Caco-2 (cell line): ENCODE data around the gene IRX2. TPM values are rescaled to one million over a fixed set of nuclear protein-coding genes. Genes with fewer than 3 reads are reported as not detected.

Source experiments
- BruUV-seq: library from RNA; stranded (reverse); fragments of 400-500 nt; replicated peaks from 2 replicates; lab custom pipeline; 2021; lab: Mats Ljungman, UMichigan
- CTCF ChIA-PET: fragments of 300-600 bp; sonication (Branson Sonifier 250); formaldehyde crosslinking; loops from one replicate; lab custom pipeline; 2022; ENCODE audit warnings: antibody characterized with exemption; lab: Charles Lee
- POLR2A ChIA-PET: fragments of 300-600 bp; sonication (Branson Sonifier 250); formaldehyde crosslinking; loops from one replicate; lab custom pipeline; 2022; ENCODE audit warnings: antibody characterized with exemption; lab: Charles Lee
- DNase-seq, 2 experiments: peaks; one replicate each; pipeline versions ENCODE4 v3.0.0 to v3.0.0-alpha.2; 2020 to 2022
- H3K27me3 ChIP-seq: replicated peaks from 2 replicates; pipeline ENCODE4 v1.6.0; 2011; ENCODE audit warnings: low read length; ENCODE audit not compliant: control insufficient read depth, insufficient read depth
- H3K36me3 ChIP-seq: 2 replicates; pipeline ENCODE4 v1.5.1; 2011; ENCODE audit warnings: low read length; ENCODE audit not compliant: control insufficient read depth, insufficient read depth
- H3K4me1 ChIP-seq: fragments of 250-450 bp; sonication (Bioruptor Pico); 2 replicates; pipeline ENCODE4 v1.5.1; 2020; ENCODE audit warnings: mild to moderate bottlenecking
- H3K4me3 ChIP-seq: 2 replicates; pipeline ENCODE4 v1.5.1; 2011; ENCODE audit warnings: low read depth, mild to moderate bottlenecking, control low read depth, low read length
- H3K9me3 ChIP-seq: fragments of 250-450 bp; sonication (Bioruptor Pico); 2 replicates; pipeline ENCODE4 v1.5.1; 2020; ENCODE audit warnings: mild to moderate bottlenecking, moderate library complexity
- H3K27ac Mint-ChIP-seq: one replicate; pipeline ENCODE4 v1.8.0; 2022; ENCODE audit warnings: mixed read lengths; ENCODE audit not compliant: unreplicated experiment
- H3K27me3 Mint-ChIP-seq: one replicate; pipeline ENCODE4 v1.8.0; 2022; ENCODE audit warnings: mixed read lengths; ENCODE audit not compliant: insufficient read depth, unreplicated experiment
- H3K36me3 Mint-ChIP-seq: one replicate; pipeline ENCODE4 v1.8.0; 2022; ENCODE audit warnings: mild to moderate bottlenecking, mixed read lengths; ENCODE audit not compliant: insufficient read depth, unreplicated experiment
- H3K4me1 Mint-ChIP-seq: one replicate; pipeline ENCODE4 v1.8.0; 2022; ENCODE audit warnings: low read depth, mixed read lengths; ENCODE audit not compliant: unreplicated experiment
- H3K4me3 Mint-ChIP-seq: one replicate; pipeline ENCODE4 v1.8.0; 2022; ENCODE audit warnings: mild to moderate bottlenecking, moderate library complexity, mixed read lengths; ENCODE audit not compliant: unreplicated experiment
- H3K9me3 Mint-ChIP-seq: one replicate; pipeline ENCODE4 v1.8.0; 2022; ENCODE audit warnings: mixed read lengths; ENCODE audit not compliant: unreplicated experiment
- intact Hi-C: fragments of 100-400 bp; cut with micrococcal nuclease; formaldehyde crosslinking; loops from one replicate; pipeline ENCODE4 v1.10.0; 2022; ENCODE audit not compliant: unreplicated experiment
- total RNA-seq: library from RNA; stranded (reverse); gene quantifications from 2 replicates; pipeline ENCODE4 v1.2.3, GENCODE V29; 2022
- TF ChIP-seq, protein P1 (sequence below), 2 experiments: fragments of 200-600 bp in 1 of 2; IDR thresholded peaks; 1 replicate in 1 of 2; 2 replicates in 1 of 2; pipeline versions ENCODE4 v1.5.1 to v1.8.0; 2011 to 2022; ENCODE audit warnings: antibody characterized with exemption in 1 of 2, control low read depth in 1 of 2, inconsistent platforms in 1 of 2, low read depth in 1 of 2, low read length in 1 of 2, mild to moderate bottlenecking in 1 of 2, moderate library complexity in 1 of 2; ENCODE audit not compliant: insufficient read depth in 1 of 2, severe bottlenecking in 1 of 2, unreplicated experiment in 1 of 2

Gene IRX2
- total RNA-seq, 1 experiment from 2014 or later = 44.1 TPM

DNA sequence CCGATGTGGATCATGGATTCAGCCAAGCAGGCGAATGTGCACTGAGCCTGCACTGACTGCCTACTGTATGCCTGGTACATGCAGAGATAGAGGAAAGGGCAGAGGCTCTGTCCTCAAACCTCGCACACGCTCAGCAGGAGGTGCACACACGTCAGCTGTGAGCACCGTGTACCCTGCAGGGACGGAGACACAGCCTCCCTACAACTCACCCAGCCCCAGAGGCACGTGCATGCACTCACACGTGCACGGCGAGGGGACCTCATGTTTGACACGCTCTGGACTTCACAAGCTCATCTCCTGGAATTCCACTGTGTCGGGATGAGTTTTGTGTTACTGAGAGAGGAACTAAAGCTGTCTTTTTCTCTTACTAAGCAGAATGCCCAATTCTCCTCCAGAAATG, 48.4 kb downstream of the IRX2 start:
- Mint-ChIP-seq H3K4me3 (no peak overlapping the region), H3K27me3 (peaks cover 15% of the 10 kb centered on the region), H3K4me1 (no peaks in the 10 kb centered on the region), H3K36me3 (peaks cover 4% of the 10 kb centered on the region), H3K27ac (no peak overlapping the region), H3K9me3 (no peaks in the 10 kb centered on the region)
- ChIA-PET POLR2A (no interaction called here), CTCF (no interaction called here)
- DNase-seq = no peak
- Histone ChIP-seq H3K4me3 (no peak overlapping the region), H3K4me1 (no peaks in the 10 kb centered on the region), H3K36me3 (no peaks in the 10 kb centered on the region), H3K27me3 (no peaks in the 10 kb centered on the region), H3K9me3 (no peaks in the 10 kb centered on the region)
- TF ChIP-seq, protein P1, sequence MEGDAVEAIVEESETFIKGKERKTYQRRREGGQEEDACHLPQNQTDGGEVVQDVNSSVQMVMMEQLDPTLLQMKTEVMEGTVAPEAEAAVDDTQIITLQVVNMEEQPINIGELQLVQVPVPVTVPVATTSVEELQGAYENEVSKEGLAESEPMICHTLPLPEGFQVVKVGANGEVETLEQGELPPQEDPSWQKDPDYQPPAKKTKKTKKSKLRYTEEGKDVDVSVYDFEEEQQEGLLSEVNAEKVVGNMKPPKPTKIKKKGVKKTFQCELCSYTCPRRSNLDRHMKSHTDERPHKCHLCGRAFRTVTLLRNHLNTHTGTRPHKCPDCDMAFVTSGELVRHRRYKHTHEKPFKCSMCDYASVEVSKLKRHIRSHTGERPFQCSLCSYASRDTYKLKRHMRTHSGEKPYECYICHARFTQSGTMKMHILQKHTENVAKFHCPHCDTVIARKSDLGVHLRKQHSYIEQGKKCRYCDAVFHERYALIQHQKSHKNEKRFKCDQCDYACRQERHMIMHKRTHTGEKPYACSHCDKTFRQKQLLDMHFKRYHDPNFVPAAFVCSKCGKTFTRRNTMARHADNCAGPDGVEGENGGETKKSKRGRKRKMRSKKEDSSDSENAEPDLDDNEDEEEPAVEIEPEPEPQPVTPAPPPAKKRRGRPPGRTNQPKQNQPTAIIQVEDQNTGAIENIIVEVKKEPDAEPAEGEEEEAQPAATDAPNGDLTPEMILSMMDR (IDR thresholded peaks at IDR 0.05; ENCODE audit: insufficient read depth in 1 of 2, low read depth in 1 of 2, low read length in 1 of 2, severe bottlenecking in 1 of 2, unreplicated experiment in 1 of 2) = no peak
- BruUV-seq = no TSS peak
- intact Hi-C loops = no loop called here

DNA sequence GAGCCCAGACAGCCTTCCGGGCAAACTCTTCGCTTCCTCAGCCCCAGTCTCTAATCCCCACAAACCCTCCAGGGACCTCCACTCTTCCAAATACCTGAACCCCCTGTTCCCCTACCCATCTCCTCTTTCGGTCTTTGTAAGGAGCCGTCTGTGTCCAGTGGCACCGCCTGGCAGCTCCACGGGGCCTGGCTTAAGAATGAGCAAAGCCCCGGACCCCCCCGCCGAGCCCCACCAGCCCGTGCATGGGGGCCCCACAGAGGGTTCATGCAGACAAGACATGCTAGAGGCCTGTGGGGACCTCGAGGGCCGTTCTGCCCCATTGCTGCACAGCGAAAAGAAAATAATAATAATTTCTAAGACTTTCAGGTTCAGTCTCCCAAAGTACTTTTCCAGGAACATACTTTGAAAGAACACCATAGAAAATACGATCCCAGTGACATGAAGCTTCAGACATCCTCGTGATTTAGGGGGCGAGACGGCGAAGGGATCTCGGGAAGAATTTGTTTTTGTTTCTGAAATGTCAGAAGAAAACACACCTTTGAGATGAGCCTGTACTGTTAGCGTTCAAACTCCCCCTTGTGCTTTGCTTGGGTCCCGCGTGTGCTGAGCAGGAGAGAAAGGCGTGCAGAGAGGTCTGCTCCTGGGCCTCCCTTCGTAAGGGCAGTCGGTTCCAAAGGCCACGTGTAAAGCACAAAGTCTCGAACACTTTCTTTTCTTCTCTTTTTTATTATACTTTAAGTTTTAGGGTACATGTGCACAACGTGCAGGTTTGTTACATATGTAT, 49.2 kb downstream of the IRX2 start:
- Histone ChIP-seq H3K4me3 (no peak overlapping the region), H3K27me3 (no peaks in the 10 kb centered on the region), H3K36me3 (no peaks in the 10 kb centered on the region), H3K9me3 (no peaks in the 10 kb centered on the region), H3K4me1 (no peaks in the 10 kb centered on the region)
- no peak for DNase-seq
- H3K4me1 Mint-ChIP-seq = no peaks in the 10 kb centered on the region
- intact Hi-C loops = no loop called here
- ChIA-PET CTCF (interaction anchor here (1.0 kb wide), 1 partner anchor 13 kb away, joined by 3 read pairs; no protein-coding TSS in a partner anchor), POLR2A (no interaction called here)
- no TSS peak for BruUV-seq
- peaks cover 15% of the 10 kb centered on the region for H3K27me3 Mint-ChIP-seq
- H3K9me3 Mint-ChIP-seq = no peaks in the 10 kb centered on the region
- peaks cover 4% of the 10 kb centered on the region for H3K36me3 Mint-ChIP-seq
- TF ChIP-seq, protein P1 (IDR thresholded peaks at IDR 0.05; ENCODE audit: insufficient read depth in 1 of 2, low read depth in 1 of 2, low read length in 1 of 2, severe bottlenecking in 1 of 2, unreplicated experiment in 1 of 2) = no peak
- no peak overlapping the region for H3K4me3 Mint-ChIP-seq
- no peak overlapping the region for H3K27ac Mint-ChIP-seq

DNA sequence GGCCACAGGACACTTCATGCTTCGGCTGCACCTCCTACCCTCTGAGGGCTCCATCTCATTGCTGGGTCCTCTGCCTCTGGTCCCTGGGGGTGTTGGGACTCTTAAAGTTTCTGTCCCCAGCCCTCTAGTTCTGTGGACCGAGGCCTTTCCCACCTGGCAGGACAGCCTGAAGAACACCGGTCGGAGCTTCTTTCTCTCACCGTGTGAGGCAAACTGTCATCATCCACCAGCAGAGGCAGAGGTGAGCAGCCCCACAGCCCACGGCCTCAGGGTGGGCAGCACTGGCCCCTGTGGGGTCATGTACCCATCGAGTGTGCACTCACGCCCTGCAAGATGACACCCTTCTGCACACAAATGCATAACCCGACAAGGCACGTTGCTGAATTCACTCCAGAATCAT, 49.9 kb downstream of the IRX2 start:
- BruUV-seq = no TSS peak
- Mint-ChIP-seq H3K4me3 (no peak overlapping the region), H3K27ac (no peak overlapping the region), H3K27me3 (peaks cover 10% of the 10 kb centered on the region), H3K4me1 (no peaks in the 10 kb centered on the region), H3K9me3 (no peaks in the 10 kb centered on the region), H3K36me3 (peaks cover 4% of the 10 kb centered on the region)
- Histone ChIP-seq H3K27me3 (no peaks in the 10 kb centered on the region), H3K9me3 (no peaks in the 10 kb centered on the region), H3K4me1 (no peaks in the 10 kb centered on the region), H3K36me3 (no peaks in the 10 kb centered on the region), H3K4me3 (no peak overlapping the region)
- TF ChIP-seq, protein P1 (IDR thresholded peaks at IDR 0.05; ENCODE audit: insufficient read depth in 1 of 2, low read depth in 1 of 2, low read length in 1 of 2, severe bottlenecking in 1 of 2, unreplicated experiment in 1 of 2) = no peak
- ChIA-PET POLR2A (no interaction called here), CTCF (interaction anchor here (1.0 kb wide), 1 partner anchor 13 kb away, joined by 3 read pairs; no protein-coding TSS in a partner anchor)
- intact Hi-C loops = no loop called here
- DNase-seq = no peak
